Chondrocyte (in vitro differentiated cells): ENCODE measurements around the gene NOL3. TPM values are rescaled to one million over a fixed set of nuclear protein-coding genes. Genes with fewer than 3 reads are reported as not detected.
A peak's percentile ranks its signal among the peaks of the same experiment; 100 is the strongest.

ENCODE experiments used
- DNase-seq: peaks from one replicate; pipeline ENCODE4 v3.0.0; 2021; ENCODE audit warnings: mixed read lengths, low spot score
- H3K27ac Mint-ChIP-seq: one replicate; pipeline ENCODE4 v1.8.0; 2021; ENCODE audit warnings: mild to moderate bottlenecking, moderate library complexity, mixed read lengths; ENCODE audit not compliant: unreplicated experiment
- H3K27me3 Mint-ChIP-seq: 2 replicates; pipeline ENCODE4 v1.8.0; 2021; ENCODE audit warnings: low read depth, mixed read lengths
- H3K36me3 Mint-ChIP-seq: 2 replicates; pipeline ENCODE4 v1.8.0; 2021; ENCODE audit warnings: low read depth, mixed read lengths
- H3K4me1 Mint-ChIP-seq: 2 replicates; pipeline ENCODE4 v1.8.0; 2021; ENCODE audit warnings: low read depth, mild to moderate bottlenecking, mixed read lengths
- H3K4me3 Mint-ChIP-seq: one replicate; pipeline ENCODE4 v1.8.0; 2021; ENCODE audit warnings: mild to moderate bottlenecking, moderate library complexity, mixed read lengths; ENCODE audit not compliant: unreplicated experiment
- H3K9me3 Mint-ChIP-seq: 2 replicates; pipeline ENCODE4 v1.8.0; 2021; ENCODE audit warnings: low read depth, mixed read lengths
- total RNA-seq: library from RNA; stranded (reverse); gene quantifications from 3 replicates; pipeline ENCODE4 v1.2.1, GENCODE V29; 2021
- TF ChIP-seq, protein P1 (sequence below): fragments of 200-600 bp; sonication (generic); IDR thresholded peaks from 2 replicates; pipeline ENCODE4 v1.5.0; 2021; ENCODE audit warnings: antibody characterized with exemption, mild to moderate bottlenecking, moderate library complexity

NOL3 gene
- total RNA-seq, 1 donor from 2014 or later, result 31.2 TPM

DNA sequence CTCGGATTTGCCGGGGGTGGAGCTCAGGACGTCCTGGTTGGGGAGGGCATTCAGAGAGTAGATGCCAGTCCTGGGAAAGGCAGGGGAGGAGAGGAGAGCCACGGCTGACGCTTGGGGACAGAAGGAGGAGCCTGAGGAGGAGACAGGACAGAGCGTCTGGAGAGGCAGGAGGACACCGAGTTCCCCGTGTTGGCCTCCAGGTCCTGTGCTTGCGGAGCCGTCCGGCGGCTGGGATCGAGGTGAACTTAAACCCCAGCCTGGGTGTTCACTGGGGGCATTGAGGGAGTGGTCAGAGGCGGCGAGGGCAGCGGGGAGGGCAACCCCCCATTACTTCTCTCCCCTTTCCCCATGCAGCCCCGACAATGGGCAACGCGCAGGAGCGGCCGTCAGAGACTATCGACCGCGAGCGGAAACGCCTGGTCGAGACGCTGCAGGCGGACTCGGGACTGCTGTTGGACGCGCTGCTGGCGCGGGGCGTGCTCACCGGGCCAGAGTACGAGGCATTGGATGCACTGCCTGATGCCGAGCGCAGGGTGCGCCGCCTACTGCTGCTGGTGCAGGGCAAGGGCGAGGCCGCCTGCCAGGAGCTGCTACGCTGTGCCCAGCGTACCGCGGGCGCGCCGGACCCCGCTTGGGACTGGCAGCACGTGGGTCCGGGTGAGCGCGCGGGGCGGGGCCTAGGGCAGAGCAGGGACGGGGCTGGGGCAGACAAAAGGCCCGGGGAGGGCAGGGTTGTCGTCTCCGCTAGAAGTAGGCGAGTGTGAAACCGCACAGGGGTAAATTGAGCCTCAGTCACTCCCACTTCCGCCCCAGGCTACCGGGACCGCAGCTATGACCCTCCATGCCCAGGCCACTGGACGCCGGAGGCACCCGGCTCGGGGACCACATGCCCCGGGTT is 3.7 kb downstream of the NOL3 start:
- Mint-ChIP-seq H3K27me3 (no peaks in the 10 kb centered on the region), H3K4me1 (peaks cover 51% of the 10 kb centered on the region), H3K9me3 (no peaks in the 10 kb centered on the region), H3K36me3 (peaks cover 1% of the 10 kb centered on the region), H3K4me3 (peak overlapping the region; percentile 83), H3K27ac (peak overlapping the region; percentile 98)
- DNase-seq, result peak; percentile 97
- TF ChIP-seq, protein P1, sequence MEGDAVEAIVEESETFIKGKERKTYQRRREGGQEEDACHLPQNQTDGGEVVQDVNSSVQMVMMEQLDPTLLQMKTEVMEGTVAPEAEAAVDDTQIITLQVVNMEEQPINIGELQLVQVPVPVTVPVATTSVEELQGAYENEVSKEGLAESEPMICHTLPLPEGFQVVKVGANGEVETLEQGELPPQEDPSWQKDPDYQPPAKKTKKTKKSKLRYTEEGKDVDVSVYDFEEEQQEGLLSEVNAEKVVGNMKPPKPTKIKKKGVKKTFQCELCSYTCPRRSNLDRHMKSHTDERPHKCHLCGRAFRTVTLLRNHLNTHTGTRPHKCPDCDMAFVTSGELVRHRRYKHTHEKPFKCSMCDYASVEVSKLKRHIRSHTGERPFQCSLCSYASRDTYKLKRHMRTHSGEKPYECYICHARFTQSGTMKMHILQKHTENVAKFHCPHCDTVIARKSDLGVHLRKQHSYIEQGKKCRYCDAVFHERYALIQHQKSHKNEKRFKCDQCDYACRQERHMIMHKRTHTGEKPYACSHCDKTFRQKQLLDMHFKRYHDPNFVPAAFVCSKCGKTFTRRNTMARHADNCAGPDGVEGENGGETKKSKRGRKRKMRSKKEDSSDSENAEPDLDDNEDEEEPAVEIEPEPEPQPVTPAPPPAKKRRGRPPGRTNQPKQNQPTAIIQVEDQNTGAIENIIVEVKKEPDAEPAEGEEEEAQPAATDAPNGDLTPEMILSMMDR, result peak; percentile 70

DNA sequence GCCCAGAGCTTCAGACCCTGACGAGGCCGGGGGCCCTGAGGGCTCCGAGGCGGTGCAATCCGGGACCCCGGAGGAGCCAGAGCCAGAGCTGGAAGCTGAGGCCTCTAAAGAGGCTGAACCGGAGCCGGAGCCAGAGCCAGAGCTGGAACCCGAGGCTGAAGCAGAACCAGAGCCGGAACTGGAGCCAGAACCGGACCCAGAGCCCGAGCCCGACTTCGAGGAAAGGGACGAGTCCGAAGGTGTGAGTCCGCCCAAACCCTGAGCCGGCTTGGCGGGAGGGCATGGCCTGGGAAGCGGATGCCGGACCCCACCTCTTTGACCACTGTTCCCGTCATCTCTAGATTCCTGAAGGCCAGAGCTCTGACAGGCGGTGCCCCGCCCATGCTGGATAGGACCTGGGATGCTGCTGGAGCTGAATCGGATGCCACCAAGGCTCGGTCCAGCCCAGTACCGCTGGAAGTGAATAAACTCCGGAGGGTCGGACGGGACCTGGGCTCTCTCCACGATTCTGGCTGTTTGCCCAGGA is 4.4 kb downstream of the NOL3 start:
- Mint-ChIP-seq H3K4me3 (peak overlapping the region; percentile 83), H3K27me3 (no peaks in the 10 kb centered on the region)
- TF ChIP-seq, protein P1, result no peak

DNA sequence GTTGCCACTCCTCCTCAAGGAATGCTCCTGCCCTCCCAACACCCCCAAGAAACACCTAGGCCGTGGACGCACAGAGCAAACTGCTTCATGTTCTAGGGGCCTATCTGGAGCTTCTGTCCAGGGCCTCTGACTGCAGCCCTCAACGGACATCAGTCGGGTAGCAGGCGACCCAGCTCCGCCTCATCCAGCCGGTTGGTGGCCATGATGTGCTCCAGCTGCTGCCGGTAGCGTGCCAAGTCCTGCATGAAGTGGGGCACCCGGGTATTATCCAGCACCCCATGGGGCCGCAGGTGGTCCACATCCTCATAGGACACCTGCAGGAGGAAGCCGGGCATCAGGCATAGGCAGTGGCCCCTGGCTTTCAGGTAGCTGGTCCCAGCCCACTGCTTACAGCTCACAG is 6.3 kb downstream of the NOL3 start:
- no peaks in the 10 kb centered on the region for H3K27me3 Mint-ChIP-seq

More for the DNA sequence above, 4.4 kb downstream of the NOL3 start:
- DNase-seq, result peak; percentile 89
- H3K36me3 Mint-ChIP-seq, result peaks cover 1% of the 10 kb centered on the region
- H3K9me3 Mint-ChIP-seq, result no peaks in the 10 kb centered on the region
- no peak overlapping the region for H3K27ac Mint-ChIP-seq
- H3K4me1 Mint-ChIP-seq, result peaks cover 48% of the 10 kb centered on the region

DNA sequence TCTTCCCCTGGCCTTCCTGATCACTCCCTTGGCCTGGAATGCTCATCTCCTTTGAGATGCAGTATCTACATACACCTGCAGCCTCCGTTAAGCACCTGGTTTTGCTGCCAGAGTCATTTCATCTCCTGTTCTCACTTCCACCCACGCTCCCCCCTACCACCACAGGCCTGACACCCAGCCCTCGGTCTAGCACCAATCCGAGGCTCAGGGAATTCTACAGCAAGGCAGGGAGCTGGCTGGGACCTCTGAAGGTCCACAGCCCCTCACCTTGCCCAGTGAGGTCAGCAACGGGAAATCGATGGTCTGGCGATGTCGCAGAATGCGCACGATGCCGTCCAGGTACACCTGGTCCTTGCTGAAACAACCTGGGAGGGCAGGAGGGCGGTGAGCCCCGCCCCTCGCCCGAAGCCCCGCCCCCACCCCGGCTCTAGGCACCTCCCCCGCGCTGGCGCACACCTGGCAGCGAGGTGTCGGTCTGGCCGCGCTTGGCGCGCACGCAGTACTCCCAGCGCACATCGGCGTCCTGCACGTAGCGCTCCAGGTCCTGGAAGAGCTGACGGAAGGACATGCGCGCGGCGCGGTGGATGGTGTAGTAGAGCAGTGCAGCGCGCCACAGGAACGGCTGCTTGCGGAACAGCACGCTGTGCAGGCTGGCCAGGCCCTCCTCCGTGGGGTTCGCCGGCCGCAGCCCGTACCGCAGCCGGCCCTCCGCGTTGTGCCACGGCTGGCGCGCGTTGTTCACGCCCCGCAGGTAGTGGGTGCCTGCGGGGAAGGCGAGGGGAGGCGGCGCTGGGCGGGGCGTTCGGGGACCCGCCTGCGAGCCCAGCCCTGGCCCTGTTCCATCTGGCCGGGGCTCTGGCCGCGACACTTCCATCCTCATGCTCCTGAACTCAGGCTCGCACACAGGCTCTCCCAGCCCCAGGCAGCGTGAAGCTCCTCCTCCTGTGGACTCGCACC is 7.7 kb downstream of the NOL3 start:
- Mint-ChIP-seq H3K4me3 (peak overlapping the region; percentile 58), H3K4me1 (peaks cover 27% of the 10 kb centered on the region), H3K27me3 (no peaks in the 10 kb centered on the region), H3K36me3 (peaks cover 1% of the 10 kb centered on the region), H3K27ac (no peak overlapping the region), H3K9me3 (no peaks in the 10 kb centered on the region)
- TF ChIP-seq, protein P1, result peak; percentile 23
- DNase-seq, result no peak

More for the DNA sequence above, 6.3 kb downstream of the NOL3 start:
- DNase-seq, result peak; percentile 90
- H3K4me1 Mint-ChIP-seq, result peaks cover 33% of the 10 kb centered on the region
- peaks cover 1% of the 10 kb centered on the region for H3K36me3 Mint-ChIP-seq
- H3K4me3 Mint-ChIP-seq, result no peak overlapping the region
- H3K27ac Mint-ChIP-seq, result no peak overlapping the region
- H3K9me3 Mint-ChIP-seq, result no peaks in the 10 kb centered on the region
- TF ChIP-seq, protein P1, result no peak
